Endodermal cell (in vitro differentiated cells): Measurements from ENCODE around the gene PPM1L. TPM values are rescaled to one million over a fixed set of nuclear protein-coding genes. Genes with fewer than 3 reads are reported as not detected.

Experiments used
- DNase-seq: peaks from one replicate; pipeline ENCODE4 v3.0.0-alpha.2; 2017
- H3K27ac ChIP-seq: 2 replicates; pipeline ENCODE4 v1.5.1; 2013; ENCODE audit warnings: mild to moderate bottlenecking, low read depth, low read length, moderate library complexity
- H3K27me3 ChIP-seq: 2 replicates; pipeline ENCODE4 v1.6.1; 2013; ENCODE audit warnings: mild to moderate bottlenecking, low read length, moderate library complexity; ENCODE audit not compliant: insufficient read depth, control insufficient read depth, poor library complexity, severe bottlenecking
- H3K36me3 ChIP-seq: 2 replicates; pipeline ENCODE4 v1.7.0; 2013; ENCODE audit warnings: mild to moderate bottlenecking, low read length, moderate library complexity; ENCODE audit not compliant: control insufficient read depth, insufficient read depth
- H3K4me1 ChIP-seq: one replicate; pipeline ENCODE4 v1.7.0; 2013; ENCODE audit warnings: low read length; ENCODE audit not compliant: control insufficient read depth, insufficient read depth
- H3K4me3 ChIP-seq: 2 replicates; pipeline ENCODE4 v1.5.1; 2013; ENCODE audit warnings: mild to moderate bottlenecking, low read length, moderate library complexity
- H3K9ac ChIP-seq: 2 replicates; pipeline ENCODE4 v1.6.1; 2013; ENCODE audit warnings: mild to moderate bottlenecking, low read length, moderate library complexity; ENCODE audit not compliant: poor library complexity, severe bottlenecking; ENCODE audit errors: extremely low read depth
- H3K9me3 ChIP-seq: 2 replicates; pipeline ENCODE4 v1.6.1; 2013; ENCODE audit warnings: mild to moderate bottlenecking, low read length, moderate library complexity; ENCODE audit not compliant: control insufficient read depth
- H3K27ac Mint-ChIP-seq: 2 replicates; pipeline ENCODE4 v1.8.0; 2020; ENCODE audit warnings: mixed read lengths
- H3K27me3 Mint-ChIP-seq: 2 replicates; pipeline ENCODE4 v1.8.0; 2021; ENCODE audit warnings: mild to moderate bottlenecking, mixed read lengths; ENCODE audit not compliant: insufficient read depth
- H3K36me3 Mint-ChIP-seq: 2 replicates; pipeline ENCODE4 v1.8.0; 2020; ENCODE audit warnings: low read depth, mixed read lengths
- H3K4me1 Mint-ChIP-seq: 2 replicates; pipeline ENCODE4 v1.8.0; 2020; ENCODE audit warnings: mixed read lengths
- H3K4me3 Mint-ChIP-seq: 2 replicates; pipeline ENCODE4 v1.8.0; 2020; ENCODE audit warnings: mild to moderate bottlenecking, moderate library complexity, mixed read lengths
- H3K9me3 Mint-ChIP-seq: 2 replicates; pipeline ENCODE4 v1.8.0; 2020; ENCODE audit warnings: mild to moderate bottlenecking, mixed read lengths
- WGBS, 2 experiments: methylation state at CpG; one replicate each; pipeline versions ENCODE4 v1.1.5 to v1.1.7; 2013; ENCODE audit warnings: missing lambda C conversion rate in 2 of 2, mixed read lengths in 1 of 2; ENCODE audit not compliant: insufficient coverage in 1 of 2, insufficient read length in 1 of 2; 5-methylcytosine and 5-hydroxymethylcytosine counted together
- total RNA-seq, 2 donors: library from RNA; stranded (reverse); fragmentation: NEBNext Ultra II Directional in 1 of 2; extraction: Animal tissue kit (Norgen Biotek cat#: 25700) in 1 of 2; gene quantifications; 2 replicates in 1 of 2; 3 replicates in 1 of 2; pipeline ENCODE4 v1.2.1, GENCODE V29; 2021
- TF ChIP-seq, protein P1 (sequence below): fragments of 200-600 bp; sonication (generic); conservative IDR thresholded peaks from 2 replicates; pipeline ENCODE4 v1.5.0; 2021; ENCODE audit warnings: antibody characterized with exemption, mild to moderate bottlenecking

The PPM1L gene
- total RNA-seq, 2 donors from 2014 or later: 1.6 to 3.3 TPM

DNA sequence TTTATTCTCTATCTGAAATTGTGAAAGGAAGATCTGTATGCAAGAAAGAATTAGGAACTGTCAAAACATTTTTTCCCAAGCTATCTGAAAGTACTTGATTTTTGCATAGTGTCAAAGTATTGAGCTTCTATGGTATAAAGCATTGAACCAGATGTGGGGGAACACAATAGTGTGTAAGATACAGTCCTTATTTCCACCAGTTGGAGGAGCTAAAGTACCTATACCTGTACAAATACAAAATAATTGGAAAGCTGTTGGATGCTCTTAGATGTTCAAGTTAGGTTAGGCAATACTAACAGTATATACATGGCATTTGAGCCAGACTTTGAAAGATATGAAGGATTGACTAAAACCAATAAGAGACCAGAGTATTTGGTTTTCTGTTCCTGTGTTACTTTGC, 200.8 kb downstream of the PPM1L start:
- Histone ChIP-seq H3K9me3 (no peaks in the 10 kb centered on the region), H3K4me3 (no peak overlapping the region), H3K27me3 (no peaks in the 10 kb centered on the region), H3K27ac (no peak overlapping the region), H3K36me3 (no peaks in the 10 kb centered on the region), H3K9ac (no peak overlapping the region), H3K4me1 (no peaks in the 10 kb centered on the region)
- H3K9me3 Mint-ChIP-seq: no peaks in the 10 kb centered on the region
- TF ChIP-seq, protein P1, sequence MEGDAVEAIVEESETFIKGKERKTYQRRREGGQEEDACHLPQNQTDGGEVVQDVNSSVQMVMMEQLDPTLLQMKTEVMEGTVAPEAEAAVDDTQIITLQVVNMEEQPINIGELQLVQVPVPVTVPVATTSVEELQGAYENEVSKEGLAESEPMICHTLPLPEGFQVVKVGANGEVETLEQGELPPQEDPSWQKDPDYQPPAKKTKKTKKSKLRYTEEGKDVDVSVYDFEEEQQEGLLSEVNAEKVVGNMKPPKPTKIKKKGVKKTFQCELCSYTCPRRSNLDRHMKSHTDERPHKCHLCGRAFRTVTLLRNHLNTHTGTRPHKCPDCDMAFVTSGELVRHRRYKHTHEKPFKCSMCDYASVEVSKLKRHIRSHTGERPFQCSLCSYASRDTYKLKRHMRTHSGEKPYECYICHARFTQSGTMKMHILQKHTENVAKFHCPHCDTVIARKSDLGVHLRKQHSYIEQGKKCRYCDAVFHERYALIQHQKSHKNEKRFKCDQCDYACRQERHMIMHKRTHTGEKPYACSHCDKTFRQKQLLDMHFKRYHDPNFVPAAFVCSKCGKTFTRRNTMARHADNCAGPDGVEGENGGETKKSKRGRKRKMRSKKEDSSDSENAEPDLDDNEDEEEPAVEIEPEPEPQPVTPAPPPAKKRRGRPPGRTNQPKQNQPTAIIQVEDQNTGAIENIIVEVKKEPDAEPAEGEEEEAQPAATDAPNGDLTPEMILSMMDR: peak; percentile 61
- no peaks in the 10 kb centered on the region for H3K36me3 Mint-ChIP-seq
- H3K4me3 Mint-ChIP-seq: no peak overlapping the region
- no peak overlapping the region for H3K27ac Mint-ChIP-seq
- no peak for DNase-seq
- no peaks in the 10 kb centered on the region for H3K4me1 Mint-ChIP-seq
- no peaks in the 10 kb centered on the region for H3K27me3 Mint-ChIP-seq

DNA sequence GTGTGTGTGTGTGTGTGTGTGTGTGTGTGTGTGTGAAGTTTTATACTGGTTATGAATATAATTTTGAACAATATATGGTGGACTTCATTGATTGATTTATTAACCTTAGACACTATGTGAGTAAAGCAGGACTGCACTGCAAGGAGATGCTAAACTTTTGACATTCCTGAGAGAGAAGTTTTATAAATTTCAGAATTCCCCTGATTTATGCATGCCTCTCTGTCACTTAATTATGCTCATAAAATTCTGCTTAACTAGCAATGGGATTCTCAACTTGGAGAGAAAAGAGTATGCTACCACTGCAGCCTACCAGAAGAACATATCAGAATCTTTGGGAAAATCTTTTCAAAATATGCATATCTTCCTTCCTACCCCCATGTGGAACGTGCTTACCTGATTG, 204.5 kb downstream of the PPM1L start:
- no peak overlapping the region for H3K27ac Mint-ChIP-seq
- Histone ChIP-seq H3K9me3 (no peaks in the 10 kb centered on the region), H3K4me1 (no peaks in the 10 kb centered on the region), H3K36me3 (no peaks in the 10 kb centered on the region), H3K27me3 (no peaks in the 10 kb centered on the region), H3K4me3 (no peak overlapping the region), H3K27ac (no peak overlapping the region), H3K9ac (no peak overlapping the region)
- H3K4me1 Mint-ChIP-seq: peaks cover 2% of the 10 kb centered on the region
- DNase-seq: no peak
- no peaks in the 10 kb centered on the region for H3K9me3 Mint-ChIP-seq
- H3K4me3 Mint-ChIP-seq: no peak overlapping the region
- no peaks in the 10 kb centered on the region for H3K27me3 Mint-ChIP-seq
- TF ChIP-seq, protein P1: no peak
- no CpG with 5 or more reads among the region's 1 CpG for WGBS, 2 experiments
- H3K36me3 Mint-ChIP-seq: no peaks in the 10 kb centered on the region

DNA sequence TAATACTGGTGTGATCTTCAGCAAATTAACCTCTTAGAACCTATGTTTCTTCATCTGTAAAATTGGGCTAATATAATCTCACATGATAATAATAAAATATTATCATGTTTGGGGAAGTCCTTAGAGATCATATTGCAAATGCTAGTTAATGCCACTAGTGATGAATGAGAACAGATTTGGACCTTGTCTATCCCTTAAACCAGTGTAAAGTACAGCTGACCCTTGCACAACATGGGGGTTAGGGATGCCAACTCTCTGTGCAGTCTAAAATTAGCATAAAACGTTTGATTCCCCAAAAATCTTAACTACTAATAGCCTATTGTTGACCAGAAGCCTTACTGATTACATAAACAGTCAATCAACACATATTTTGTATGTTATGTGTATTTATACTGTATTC, 207.9 kb downstream of the PPM1L start:
- WGBS, 2 experiments: 88% methylated on average over 1 of the region's 1 CpG; no CpG with 5 or more reads in 1 of the 2 experiments
- TF ChIP-seq, protein P1: no peak
- Histone ChIP-seq H3K9ac (no peak overlapping the region), H3K4me1 (no peaks in the 10 kb centered on the region), H3K27ac (no peak overlapping the region), H3K27me3 (no peaks in the 10 kb centered on the region), H3K4me3 (no peak overlapping the region), H3K36me3 (no peaks in the 10 kb centered on the region), H3K9me3 (no peaks in the 10 kb centered on the region)
- Mint-ChIP-seq H3K27ac (no peak overlapping the region), H3K36me3 (no peaks in the 10 kb centered on the region), H3K9me3 (no peaks in the 10 kb centered on the region), H3K27me3 (no peaks in the 10 kb centered on the region), H3K4me3 (no peak overlapping the region), H3K4me1 (peaks cover 3% of the 10 kb centered on the region)
- no peak for DNase-seq
